ENCODE results near the gene ZNF630. TPM values are rescaled to one million over a fixed set of nuclear protein-coding genes. Genes with fewer than 3 reads are reported as not detected.
"Not testable (repeated sequence)": the region's sequence is repeated elsewhere in the genome, so short reads cannot be mapped to it uniquely, and the experiment has no call there.

The ZNF630 gene
- total RNA-seq, 1 experiment from 2014 or later, result 3.0 TPM

- ChIA-PET CTCF (no interaction called here), POLR2A (no interaction called here)
- DNase-seq (ENCODE audit: low read depth, low spot score) (no peak), ATAC-seq (no peak)
- H3K9me3 ChIP-seq (ENCODE audit: control insufficient read depth, insufficient read depth, low read depth, low read length), result no peaks in the 10 kb centered on the region
- no peak overlapping the region for H3K27ac ChIP-seq (ENCODE audit: low read length)
- H3K4me1 ChIP-seq (ENCODE audit: control insufficient read depth, insufficient read depth, low read length), result no peaks in the 10 kb centered on the region
- no peaks in the 10 kb centered on the region for H3K27me3 ChIP-seq (ENCODE audit: control insufficient read depth, insufficient read depth, low read length)
- in situ Hi-C loops (cut with HindIII; ENCODE audit: low pct_unique_long_range_greater_than_20kb, low sequenced_read_pairs) (no loop called here), intact Hi-C loops (cut with micrococcal nuclease; ENCODE audit: unreplicated experiment) (no loop called here)
- no TSS peak for BruUV-seq (replicated peaks)
- TF ChIP-seq POLR2AphosphoS5 (IDR thresholded peaks at IDR 0.05; ENCODE audit: low read depth, low read length) (no peak), REST (IDR thresholded peaks at IDR 0.05; ENCODE audit: insufficient read depth in 1 of 2, low read depth in 2 of 2, low read length in 1 of 2) (no peak)
- no peak overlapping the region for H3K4me3 ChIP-seq (ENCODE audit: low read depth in 2 of 2, low read length in 2 of 2)
- no peaks in the 10 kb centered on the region for H3K36me3 ChIP-seq (ENCODE audit: control insufficient read depth, insufficient read depth, low read length)
Observed at GRCh38 chrX:48043056-48043455, 28.4 kb downstream of the ZNF630 start.

DNA sequence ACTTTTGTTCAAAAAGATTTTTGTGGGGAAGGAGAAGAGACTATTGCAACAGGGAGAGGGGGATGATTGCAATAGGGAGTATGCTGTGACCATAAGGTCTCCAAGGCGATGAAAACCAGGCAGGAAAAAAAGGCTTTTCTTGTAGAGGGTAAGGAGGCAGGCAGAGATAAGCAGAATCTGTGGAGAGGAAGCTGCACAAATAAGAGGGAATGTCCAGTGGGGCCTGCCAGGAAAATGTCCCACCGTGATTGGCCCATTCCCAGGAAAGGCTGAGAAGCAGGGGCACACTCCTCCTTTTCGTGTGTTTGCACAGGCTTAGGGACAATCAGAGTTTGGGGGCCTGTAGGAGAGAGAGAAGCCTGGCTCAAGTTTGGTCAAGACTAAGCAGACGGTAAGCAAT, 35.5 kb downstream of the ZNF630 start:
- in situ Hi-C loops (cut with HindIII; ENCODE audit: low pct_unique_long_range_greater_than_20kb, low sequenced_read_pairs) (no loop called here), intact Hi-C loops (cut with micrococcal nuclease; ENCODE audit: unreplicated experiment) (no loop called here)
- no peaks in the 10 kb centered on the region for H3K9me3 ChIP-seq (ENCODE audit: control insufficient read depth, insufficient read depth, low read depth, low read length)
- no peak overlapping the region for H3K4me3 ChIP-seq (ENCODE audit: low read depth in 2 of 2, low read length in 2 of 2)
- H3K27me3 ChIP-seq (ENCODE audit: control insufficient read depth, insufficient read depth, low read length), result no peaks in the 10 kb centered on the region
- ChIA-PET POLR2A (no interaction called here), CTCF (no interaction called here)
- no TSS peak for BruUV-seq (replicated peaks)
- ATAC-seq (no peak), DNase-seq (ENCODE audit: low read depth, low spot score) (no peak)
- H3K36me3 ChIP-seq (ENCODE audit: control insufficient read depth, insufficient read depth, low read length), result no peaks in the 10 kb centered on the region
- H3K4me1 ChIP-seq (ENCODE audit: control insufficient read depth, insufficient read depth, low read length), result no peaks in the 10 kb centered on the region
- H3K27ac ChIP-seq (ENCODE audit: low read length), result no peak overlapping the region
- TF ChIP-seq REST (IDR thresholded peaks at IDR 0.05; ENCODE audit: insufficient read depth in 1 of 2, low read depth in 2 of 2, low read length in 1 of 2) (no peak), SIN3A (IDR thresholded peaks at IDR 0.05; ENCODE audit: borderline replicate concordance, insufficient read depth, low read depth, low read length) (no peak), TCF7L2 (IDR thresholded peaks at IDR 0.05; ENCODE audit: low read depth, low read length) (no peak), POLR2AphosphoS5 (IDR thresholded peaks at IDR 0.05; ENCODE audit: low read depth, low read length) (no peak)
- TF ChIP-seq, protein P1, sequence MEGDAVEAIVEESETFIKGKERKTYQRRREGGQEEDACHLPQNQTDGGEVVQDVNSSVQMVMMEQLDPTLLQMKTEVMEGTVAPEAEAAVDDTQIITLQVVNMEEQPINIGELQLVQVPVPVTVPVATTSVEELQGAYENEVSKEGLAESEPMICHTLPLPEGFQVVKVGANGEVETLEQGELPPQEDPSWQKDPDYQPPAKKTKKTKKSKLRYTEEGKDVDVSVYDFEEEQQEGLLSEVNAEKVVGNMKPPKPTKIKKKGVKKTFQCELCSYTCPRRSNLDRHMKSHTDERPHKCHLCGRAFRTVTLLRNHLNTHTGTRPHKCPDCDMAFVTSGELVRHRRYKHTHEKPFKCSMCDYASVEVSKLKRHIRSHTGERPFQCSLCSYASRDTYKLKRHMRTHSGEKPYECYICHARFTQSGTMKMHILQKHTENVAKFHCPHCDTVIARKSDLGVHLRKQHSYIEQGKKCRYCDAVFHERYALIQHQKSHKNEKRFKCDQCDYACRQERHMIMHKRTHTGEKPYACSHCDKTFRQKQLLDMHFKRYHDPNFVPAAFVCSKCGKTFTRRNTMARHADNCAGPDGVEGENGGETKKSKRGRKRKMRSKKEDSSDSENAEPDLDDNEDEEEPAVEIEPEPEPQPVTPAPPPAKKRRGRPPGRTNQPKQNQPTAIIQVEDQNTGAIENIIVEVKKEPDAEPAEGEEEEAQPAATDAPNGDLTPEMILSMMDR (IDR thresholded peaks at IDR 0.05), result no peak

DNA sequence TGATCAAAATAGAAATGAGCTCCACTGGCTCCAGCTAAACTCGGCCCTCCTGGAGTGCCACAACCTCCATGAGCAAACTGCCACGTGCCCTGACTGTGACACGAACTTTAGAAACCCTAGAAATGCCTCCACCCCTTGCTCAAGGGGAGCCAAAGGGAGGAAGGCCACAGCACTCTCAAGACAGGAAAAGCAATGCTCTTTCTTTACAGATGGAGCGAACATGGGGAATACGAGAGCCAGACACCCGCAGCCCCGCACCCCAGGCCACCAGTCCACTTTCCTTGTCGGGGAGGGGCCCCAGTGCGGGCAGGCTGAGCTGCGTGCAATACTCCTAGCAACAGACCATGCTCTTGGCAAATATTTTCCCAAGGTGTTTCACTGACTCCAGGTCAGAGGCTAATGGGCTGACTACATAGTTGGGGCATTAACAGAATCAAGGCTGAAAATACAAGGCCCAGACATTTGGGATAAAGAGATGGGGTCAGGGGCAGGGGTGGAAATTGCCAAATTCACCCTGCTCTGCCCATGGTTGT, 40.7 kb downstream of the ZNF630 start:
- in situ Hi-C loops (cut with HindIII; ENCODE audit: low pct_unique_long_range_greater_than_20kb, low sequenced_read_pairs); H3K4me1 ChIP-seq (ENCODE audit: control insufficient read depth, insufficient read depth, low read length); H3K36me3 ChIP-seq (ENCODE audit: control insufficient read depth, insufficient read depth, low read length); BruUV-seq (replicated peaks); H3K27ac ChIP-seq (ENCODE audit: low read length); CTCF ChIA-PET; H3K27me3 ChIP-seq (ENCODE audit: control insufficient read depth, insufficient read depth, low read length); intact Hi-C loops (cut with micrococcal nuclease; ENCODE audit: unreplicated experiment); POLR2A ChIA-PET; H3K4me3 ChIP-seq (ENCODE audit: low read depth in 2 of 2, low read length in 2 of 2); DNase-seq (ENCODE audit: low read depth, low spot score); H3K9me3 ChIP-seq (ENCODE audit: control insufficient read depth, insufficient read depth, low read depth, low read length); ATAC-seq: not testable (repeated sequence)
